WTC11 (cell line): ENCODE results near the gene TPR. TPM values are rescaled to one million over a fixed set of nuclear protein-coding genes. Genes with fewer than 3 reads are reported as not detected.

Source experiments
- ATAC-seq: fragments of 200-7000 bp; cut with Tn5 transposase; 2 replicates; pipeline ENCODE4 v1.10.0; 2021; ENCODE audit warnings: mild to moderate bottlenecking, moderate library complexity
- CTCF ChIA-PET: fragments of 300-600 bp; sonication (Branson Sonifier 250); formaldehyde crosslinking; loops from one replicate; lab custom pipeline; 2021; ENCODE audit warnings: antibody characterized with exemption; lab: Charles Lee
- POLR2A ChIA-PET: fragments of 350-600 bp; sonication (Branson Sonifier 250); formaldehyde crosslinking; loops from one replicate; lab custom pipeline; 2021; ENCODE audit warnings: antibody characterized with exemption; lab: Charles Lee
- DNase-seq: peaks from one replicate; pipeline ENCODE4 v3.0.0; 2021; ENCODE audit warnings: low spot score
- H3K27ac Mint-ChIP-seq: 2 replicates; pipeline ENCODE4 v1.8.0; 2021; ENCODE audit warnings: mixed read lengths
- H3K27me3 Mint-ChIP-seq: 2 replicates; pipeline ENCODE4 v1.8.0; 2021; ENCODE audit warnings: low read depth, mild to moderate bottlenecking, moderate library complexity, mixed read lengths
- H3K36me3 Mint-ChIP-seq: 2 replicates; pipeline ENCODE4 v1.8.0; 2021; ENCODE audit warnings: mixed read lengths
- H3K4me1 Mint-ChIP-seq: 2 replicates; pipeline ENCODE4 v1.8.0; 2022; ENCODE audit warnings: mixed read lengths
- H3K4me3 Mint-ChIP-seq: 2 replicates; pipeline ENCODE4 v1.8.0; 2021; ENCODE audit warnings: mild to moderate bottlenecking, moderate library complexity, mixed read lengths
- H3K9me3 Mint-ChIP-seq: 2 replicates; pipeline ENCODE4 v1.8.0; 2021; ENCODE audit warnings: mixed read lengths
- ATF1 ChIP-seq: sonication (generic); formaldehyde crosslinking; IDR thresholded peaks from 2 replicates; pipeline ENCODE4 v1.8.1; 2023; ENCODE audit warnings: mild to moderate bottlenecking, moderate library complexity, missing genetic modification reagents
- CBFB ChIP-seq: sonication (generic); formaldehyde crosslinking; IDR thresholded peaks from 2 replicates; pipeline ENCODE4 v1.8.1; 2022; ENCODE audit warnings: mild to moderate bottlenecking, low read depth, missing genetic modification reagents
- CREM ChIP-seq: sonication (generic); formaldehyde crosslinking; IDR thresholded peaks from 2 replicates; pipeline ENCODE4 v1.8.1; 2022; ENCODE audit warnings: mild to moderate bottlenecking, missing genetic modification reagents, moderate library complexity
- ESRRA ChIP-seq: sonication (generic); formaldehyde crosslinking; IDR thresholded peaks from 2 replicates; pipeline ENCODE4 v1.8.1; 2022; ENCODE audit warnings: mild to moderate bottlenecking, missing genetic modification reagents, borderline replicate concordance
- SMAD4 ChIP-seq: sonication (generic); formaldehyde crosslinking; IDR thresholded peaks from 2 replicates; pipeline ENCODE4 v1.8.0; 2022; ENCODE audit warnings: mild to moderate bottlenecking, missing genetic modification reagents
- TEAD4 ChIP-seq: sonication (generic); formaldehyde crosslinking; IDR thresholded peaks from 2 replicates; pipeline ENCODE4 v1.8.0; 2022; ENCODE audit warnings: mild to moderate bottlenecking, missing genetic modification reagents
- TP53 ChIP-seq: sonication (generic); formaldehyde crosslinking; IDR thresholded peaks from 2 replicates; pipeline ENCODE4 v1.8.1; 2023; ENCODE audit warnings: mild to moderate bottlenecking, missing genetic modification reagents
- ZNF219 ChIP-seq: sonication (generic); formaldehyde crosslinking; IDR thresholded peaks from 2 replicates; pipeline ENCODE4 v1.8.0; 2023; ENCODE audit warnings: missing genetic modification reagents, mild to moderate bottlenecking, borderline replicate concordance
- ZNF263 ChIP-seq: sonication (generic); formaldehyde crosslinking; IDR thresholded peaks from 2 replicates; pipeline ENCODE4 v1.8.1; 2022; ENCODE audit warnings: low read depth, mild to moderate bottlenecking, moderate library complexity, missing genetic modification reagents
- total RNA-seq: library from RNA; stranded (reverse); gene quantifications from 3 replicates; pipeline ENCODE4 v1.2.3, GENCODE V29; 2021
- TF ChIP-seq, protein P1 (sequence below): sonication (generic); formaldehyde crosslinking; conservative IDR thresholded peaks from 2 replicates; pipeline ENCODE4 v1.8.1; 2023; ENCODE audit warnings: mild to moderate bottlenecking, low read depth, missing genetic modification reagents, moderate library complexity
- TF ChIP-seq, protein P2 (sequence below): sonication (generic); formaldehyde crosslinking; IDR thresholded peaks from 2 replicates; pipeline ENCODE4 v1.8.1; 2022; ENCODE audit warnings: mild to moderate bottlenecking, missing genetic modification reagents, moderate library complexity, borderline replicate concordance
- TF ChIP-seq, protein P3 (sequence below): sonication (generic); formaldehyde crosslinking; IDR thresholded peaks from 2 replicates; pipeline ENCODE4 v1.8.0; 2022; ENCODE audit warnings: mild to moderate bottlenecking, missing genetic modification reagents
- TF ChIP-seq, protein P4 (sequence below): fragments of 250-450 bp; sonication (Bioruptor Pico); conservative IDR thresholded peaks from 2 replicates; pipeline ENCODE4 v1.9.0; 2021; ENCODE audit warnings: mild to moderate bottlenecking

TPR gene
- total RNA-seq, 1 experiment from 2014 or later: 119 TPM

DNA sequence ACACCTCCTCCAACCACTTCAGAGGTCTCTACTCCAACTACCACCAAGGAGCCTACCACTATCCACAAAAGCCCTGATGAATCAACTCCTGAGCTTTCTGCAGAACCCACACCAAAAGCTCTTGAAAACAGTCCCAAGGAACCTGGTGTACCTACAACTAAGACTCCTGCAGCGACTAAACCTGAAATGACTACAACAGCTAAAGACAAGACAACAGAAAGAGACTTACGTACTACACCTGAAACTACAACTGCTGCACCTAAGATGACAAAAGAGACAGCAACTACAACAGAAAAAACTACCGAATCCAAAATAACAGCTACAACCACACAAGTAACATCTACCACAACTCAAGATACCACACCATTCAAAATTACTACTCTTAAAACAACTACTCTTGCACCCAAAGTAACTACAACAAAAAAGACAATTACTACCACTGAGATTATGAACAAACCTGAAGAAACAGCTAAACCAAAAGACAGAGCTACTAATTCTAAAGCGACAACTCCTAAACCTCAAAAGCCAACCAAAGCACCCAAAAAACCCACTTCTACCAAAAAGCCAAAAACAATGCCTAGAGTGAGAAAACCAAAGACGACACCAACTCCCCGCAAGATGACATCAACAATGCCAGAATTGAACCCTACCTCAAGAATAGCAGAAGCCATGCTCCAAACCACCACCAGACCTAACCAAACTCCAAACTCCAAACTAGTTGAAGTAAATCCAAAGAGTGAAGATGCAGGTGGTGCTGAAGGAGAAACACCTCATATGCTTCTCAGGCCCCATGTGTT, 66.6 kb downstream of the TPR start (continued):
- TF ChIP-seq, protein P1, sequence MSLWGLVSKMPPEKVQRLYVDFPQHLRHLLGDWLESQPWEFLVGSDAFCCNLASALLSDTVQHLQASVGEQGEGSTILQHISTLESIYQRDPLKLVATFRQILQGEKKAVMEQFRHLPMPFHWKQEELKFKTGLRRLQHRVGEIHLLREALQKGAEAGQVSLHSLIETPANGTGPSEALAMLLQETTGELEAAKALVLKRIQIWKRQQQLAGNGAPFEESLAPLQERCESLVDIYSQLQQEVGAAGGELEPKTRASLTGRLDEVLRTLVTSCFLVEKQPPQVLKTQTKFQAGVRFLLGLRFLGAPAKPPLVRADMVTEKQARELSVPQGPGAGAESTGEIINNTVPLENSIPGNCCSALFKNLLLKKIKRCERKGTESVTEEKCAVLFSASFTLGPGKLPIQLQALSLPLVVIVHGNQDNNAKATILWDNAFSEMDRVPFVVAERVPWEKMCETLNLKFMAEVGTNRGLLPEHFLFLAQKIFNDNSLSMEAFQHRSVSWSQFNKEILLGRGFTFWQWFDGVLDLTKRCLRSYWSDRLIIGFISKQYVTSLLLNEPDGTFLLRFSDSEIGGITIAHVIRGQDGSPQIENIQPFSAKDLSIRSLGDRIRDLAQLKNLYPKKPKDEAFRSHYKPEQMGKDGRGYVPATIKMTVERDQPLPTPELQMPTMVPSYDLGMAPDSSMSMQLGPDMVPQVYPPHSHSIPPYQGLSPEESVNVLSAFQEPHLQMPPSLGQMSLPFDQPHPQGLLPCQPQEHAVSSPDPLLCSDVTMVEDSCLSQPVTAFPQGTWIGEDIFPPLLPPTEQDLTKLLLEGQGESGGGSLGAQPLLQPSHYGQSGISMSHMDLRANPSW (CRISPR knock-in tag): no peak
- no peak for TF ChIP-seq ZNF219 (CRISPR knock-in tag)
- TF ChIP-seq, protein P2, sequence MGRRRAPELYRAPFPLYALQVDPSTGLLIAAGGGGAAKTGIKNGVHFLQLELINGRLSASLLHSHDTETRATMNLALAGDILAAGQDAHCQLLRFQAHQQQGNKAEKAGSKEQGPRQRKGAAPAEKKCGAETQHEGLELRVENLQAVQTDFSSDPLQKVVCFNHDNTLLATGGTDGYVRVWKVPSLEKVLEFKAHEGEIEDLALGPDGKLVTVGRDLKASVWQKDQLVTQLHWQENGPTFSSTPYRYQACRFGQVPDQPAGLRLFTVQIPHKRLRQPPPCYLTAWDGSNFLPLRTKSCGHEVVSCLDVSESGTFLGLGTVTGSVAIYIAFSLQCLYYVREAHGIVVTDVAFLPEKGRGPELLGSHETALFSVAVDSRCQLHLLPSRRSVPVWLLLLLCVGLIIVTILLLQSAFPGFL (CRISPR knock-in tag): no peak

DNA sequence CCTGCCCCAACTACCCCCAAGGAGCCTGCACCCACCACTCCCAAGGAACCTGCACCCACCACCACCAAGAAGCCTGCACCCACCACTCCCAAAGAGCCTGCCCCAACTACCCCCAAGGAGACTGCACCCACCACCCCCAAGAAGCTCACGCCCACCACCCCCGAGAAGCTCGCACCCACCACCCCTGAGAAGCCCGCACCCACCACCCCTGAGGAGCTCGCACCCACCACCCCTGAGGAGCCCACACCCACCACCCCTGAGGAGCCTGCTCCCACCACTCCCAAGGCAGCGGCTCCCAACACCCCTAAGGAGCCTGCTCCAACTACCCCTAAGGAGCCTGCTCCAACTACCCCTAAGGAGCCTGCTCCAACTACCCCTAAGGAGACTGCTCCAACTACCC, 67.6 kb downstream of the TPR start:
- no peaks in the 10 kb centered on the region; the same call in 1 of the 2 replicates for H3K27me3 Mint-ChIP-seq
- no peak for DNase-seq
- CTCF ChIA-PET: no interaction called here

More for the DNA sequence above, 67.6 kb downstream of the TPR start:
- no peaks in the 10 kb centered on the region for H3K36me3 Mint-ChIP-seq
- no peak for ATAC-seq
- POLR2A ChIA-PET: no interaction called here
- no peaks in the 10 kb centered on the region for H3K4me1 Mint-ChIP-seq
- no peak overlapping the region for H3K4me3 Mint-ChIP-seq
- no peaks in the 10 kb centered on the region for H3K9me3 Mint-ChIP-seq
- TF ChIP-seq SMAD4: no peak
- TF ChIP-seq ZNF263: no peak
- TF ChIP-seq, protein P1 (CRISPR knock-in tag): no peak
- TF ChIP-seq CBFB (CRISPR knock-in tag): no peak
- no peak for TF ChIP-seq TP53 (CRISPR knock-in tag)
- TF ChIP-seq, protein P3, sequence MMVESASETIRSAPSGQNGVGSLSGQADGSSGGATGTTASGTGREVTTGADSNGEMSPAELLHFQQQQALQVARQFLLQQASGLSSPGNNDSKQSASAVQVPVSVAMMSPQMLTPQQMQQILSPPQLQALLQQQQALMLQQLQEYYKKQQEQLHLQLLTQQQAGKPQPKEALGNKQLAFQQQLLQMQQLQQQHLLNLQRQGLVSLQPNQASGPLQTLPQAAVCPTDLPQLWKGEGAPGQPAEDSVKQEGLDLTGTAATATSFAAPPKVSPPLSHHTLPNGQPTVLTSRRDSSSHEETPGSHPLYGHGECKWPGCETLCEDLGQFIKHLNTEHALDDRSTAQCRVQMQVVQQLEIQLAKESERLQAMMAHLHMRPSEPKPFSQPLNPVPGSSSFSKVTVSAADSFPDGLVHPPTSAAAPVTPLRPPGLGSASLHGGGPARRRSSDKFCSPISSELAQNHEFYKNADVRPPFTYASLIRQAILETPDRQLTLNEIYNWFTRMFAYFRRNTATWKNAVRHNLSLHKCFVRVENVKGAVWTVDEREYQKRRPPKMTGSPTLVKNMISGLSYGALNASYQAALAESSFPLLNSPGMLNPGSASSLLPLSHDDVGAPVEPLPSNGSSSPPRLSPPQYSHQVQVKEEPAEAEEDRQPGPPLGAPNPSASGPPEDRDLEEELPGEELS (CRISPR knock-in tag): no peak
- no peak for TF ChIP-seq ATF1 (CRISPR knock-in tag)
- TF ChIP-seq, protein P4, sequence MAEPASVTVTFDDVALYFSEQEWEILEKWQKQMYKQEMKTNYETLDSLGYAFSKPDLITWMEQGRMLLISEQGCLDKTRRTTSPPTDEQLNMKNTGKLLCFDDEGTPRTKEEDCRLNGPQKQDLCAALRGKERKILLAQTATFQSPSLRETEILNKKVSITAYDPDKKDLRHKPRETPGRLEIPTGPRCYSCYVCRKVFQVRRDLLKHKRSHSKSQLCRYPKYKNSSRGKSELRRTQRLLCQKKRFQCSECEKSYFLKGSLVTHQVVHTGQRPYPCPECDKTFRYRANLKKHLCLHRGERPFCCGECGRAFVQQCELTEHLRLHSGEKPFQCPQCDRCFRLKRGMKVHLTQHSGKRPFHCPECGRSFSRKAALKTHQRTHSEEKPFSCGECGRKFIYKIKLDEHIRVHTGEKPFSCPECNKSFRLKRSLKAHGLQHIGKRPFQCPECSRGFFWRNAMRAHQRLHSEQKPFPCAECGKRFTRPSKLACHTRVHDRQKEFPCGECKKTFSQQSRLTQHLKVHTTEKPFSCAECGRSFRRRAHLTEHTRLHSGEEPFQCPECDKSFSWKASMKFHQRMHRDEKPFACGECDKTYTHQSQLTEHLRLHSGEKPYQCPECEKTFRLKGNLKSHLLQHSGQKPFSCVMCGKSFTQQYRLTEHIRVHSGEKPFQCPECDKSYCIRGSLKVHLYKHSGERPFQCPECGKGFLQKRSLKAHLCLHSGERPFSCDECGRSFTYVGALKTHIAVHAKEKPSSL (CRISPR knock-in tag): no peak
- TF ChIP-seq CREM: no peak
- TF ChIP-seq TEAD4 (CRISPR knock-in tag): no peak
- TF ChIP-seq ESRRA (CRISPR knock-in tag): no peak
- no peak overlapping the region for H3K27ac Mint-ChIP-seq
